Measurements from ENCODE around the gene SRSF1.
"Not testable (repeated sequence)": the region's sequence is repeated elsewhere in the genome, so short reads cannot be mapped to it uniquely, and the experiment has no call there.

SRSF1 gene

GRCh38 chr17:57965521-57966160, 41.4 kb downstream of the SRSF1 start:
- Histone ChIP-seq H3K36me3 (ENCODE audit: insufficient read depth) (no peaks in the 10 kb centered on the region), H3K4me3 (IDR thresholded peaks at IDR 0.05; ENCODE audit: insufficient read depth, low read depth, low read length) (no peak overlapping the region), H3K79me2 (ENCODE audit: insufficient read depth, low read depth) (no peaks in the 10 kb centered on the region), H4K20me1 (ENCODE audit: insufficient read depth) (no peaks in the 10 kb centered on the region), H2AFZ (ENCODE audit: low read depth) (no peak overlapping the region), H3K4me1 (ENCODE audit: low read depth, poor library complexity, severe bottlenecking) (no peaks in the 10 kb centered on the region), H3K4me2 (no peak overlapping the region), H3K9ac (no peak overlapping the region), H3K27ac (no peak overlapping the region), H3K27me3 (ENCODE audit: insufficient read depth, low read depth) (0 out of 2 replicates have a peak, but pooled peaks cover under 1% of the 10 kb centered on the region)
- no peak for TF ChIP-seq CTCF (conservative IDR thresholded peaks at IDR 0.05; ENCODE audit: low read depth, low read length)

- H3K79me2 ChIP-seq (ENCODE audit: insufficient read depth, low read depth), result no peaks in the 10 kb centered on the region
- peaks cover 7% of the 10 kb centered on the region; the same call in 1 of the 2 replicates for H3K27me3 ChIP-seq (ENCODE audit: insufficient read depth, low read depth)
- H4K20me1 ChIP-seq (ENCODE audit: insufficient read depth), result no peaks in the 10 kb centered on the region
- no peak overlapping the region for H2AFZ ChIP-seq (ENCODE audit: low read depth)
- no peak overlapping the region for H3K4me2 ChIP-seq
- no peaks in the 10 kb centered on the region for H3K36me3 ChIP-seq (ENCODE audit: insufficient read depth)
- TF ChIP-seq CTCF (conservative IDR thresholded peaks at IDR 0.05; ENCODE audit: low read depth, low read length), result no peak
- H3K27ac ChIP-seq, result no peak overlapping the region
- no peak overlapping the region for H3K4me3 ChIP-seq (IDR thresholded peaks at IDR 0.05; ENCODE audit: insufficient read depth, low read depth, low read length)
- H3K9ac ChIP-seq, result no peak overlapping the region
- no peaks in the 10 kb centered on the region for H3K4me1 ChIP-seq (ENCODE audit: low read depth, poor library complexity, severe bottlenecking)
Measured at GRCh38 chr17:57963149-57963511, 43.9 kb downstream of the SRSF1 start.

- H3K4me3 ChIP-seq (IDR thresholded peaks at IDR 0.05; ENCODE audit: insufficient read depth, low read depth, low read length), result no peak overlapping the region
- H3K27ac ChIP-seq, result no peak overlapping the region
- no peak for TF ChIP-seq CTCF (conservative IDR thresholded peaks at IDR 0.05; ENCODE audit: low read depth, low read length)
- no peak overlapping the region for H3K4me2 ChIP-seq
- H3K4me1 ChIP-seq (ENCODE audit: low read depth, poor library complexity, severe bottlenecking), result peaks cover 2% of the 10 kb centered on the region
- no peaks in the 10 kb centered on the region for H4K20me1 ChIP-seq (ENCODE audit: insufficient read depth)
- H3K79me2 ChIP-seq (ENCODE audit: insufficient read depth, low read depth), result no peaks in the 10 kb centered on the region
- peaks cover 14% of the 10 kb centered on the region; the same call in 1 of the 2 replicates for H3K27me3 ChIP-seq (ENCODE audit: insufficient read depth, low read depth)
- no peak overlapping the region for H3K9ac ChIP-seq
- no peak overlapping the region for H2AFZ ChIP-seq (ENCODE audit: low read depth)
- H3K36me3 ChIP-seq (ENCODE audit: insufficient read depth), result no peaks in the 10 kb centered on the region
Measured at GRCh38 chr17:57962279-57963148, 44.5 kb downstream of the SRSF1 start.

GRCh38 chr17:57959929-57960328, 47.1 kb downstream of the SRSF1 start:
- Histone ChIP-seq H3K36me3 (ENCODE audit: insufficient read depth) (no peaks in the 10 kb centered on the region), H3K27me3 (ENCODE audit: insufficient read depth, low read depth) (peaks cover 26% of the 10 kb centered on the region), H3K4me2 (no peak overlapping the region), H3K27ac (no peak overlapping the region), H3K79me2 (ENCODE audit: insufficient read depth, low read depth) (no peaks in the 10 kb centered on the region), H2AFZ (ENCODE audit: low read depth) (no peak overlapping the region), H4K20me1 (ENCODE audit: insufficient read depth) (no peaks in the 10 kb centered on the region), H3K4me1 (ENCODE audit: low read depth, poor library complexity, severe bottlenecking) (peaks cover 23% of the 10 kb centered on the region), H3K4me3 (IDR thresholded peaks at IDR 0.05; ENCODE audit: insufficient read depth, low read depth, low read length) (no peak overlapping the region), H3K9ac (no peak overlapping the region)
- no peak for TF ChIP-seq CTCF (conservative IDR thresholded peaks at IDR 0.05; ENCODE audit: low read depth, low read length)

- not testable (repeated sequence) for H3K4me2 ChIP-seq; H3K27ac ChIP-seq; H3K4me3 ChIP-seq (IDR thresholded peaks at IDR 0.05; ENCODE audit: insufficient read depth, low read depth, low read length); H3K36me3 ChIP-seq (ENCODE audit: insufficient read depth); H4K20me1 ChIP-seq (ENCODE audit: insufficient read depth); H2AFZ ChIP-seq (ENCODE audit: low read depth); H3K79me2 ChIP-seq (ENCODE audit: insufficient read depth, low read depth); H3K9ac ChIP-seq
- H3K4me1 ChIP-seq (ENCODE audit: low read depth, poor library complexity, severe bottlenecking), result peaks cover 23% of the 10 kb centered on the region
- H3K27me3 ChIP-seq (ENCODE audit: insufficient read depth, low read depth), result peaks cover 40% of the 10 kb centered on the region
Measured at GRCh38 chr17:57958391-57958790, 48.7 kb downstream of the SRSF1 start.

All from KMS-11 (cell line).